Adrenal gland (tissue), 5 donors: ENCODE measurements around the gene IGFBP4.

Experiments used
- CTCF ChIP-seq, 6 experiments: fragments of 450-650 bp in 4 of 6; fragments of 200-600 bp in 2 of 6; sonication (generic) in 1 of 6; IDR thresholded peaks; 1 replicate in 5 of 6; 2 replicates in 1 of 6; pipeline versions ENCODE4 v1.5.1 to v1.8.0; 2016 to 2021; ENCODE audit warnings: antibody characterized with exemption in 6 of 6, mild to moderate bottlenecking in 2 of 6, moderate library complexity in 1 of 6
- POLR2A ChIP-seq, 2 donors: fragments of 450-650 bp; IDR thresholded peaks; one replicate each; pipeline ENCODE4 v1.6.1; 2017; ENCODE audit warnings: antibody characterized with exemption in 2 of 2, mild to moderate bottlenecking in 2 of 2, moderate library complexity in 1 of 2
- donor health status: DM: no; HTN: no; CAD: no.

GRCh38 chr17:40399185-40399584, 44.1 kb upstream of the IGFBP4 start:
- TF ChIP-seq POLR2A (IDR thresholded peaks at IDR 0.05), result no peak
- peak; percentile 26 to 67 (median 55) for TF ChIP-seq CTCF (IDR thresholded peaks at IDR 0.05)
